Natural killer cell treated with Interleukin-12 subunit alpha and Interleukin-12 subunit beta and Interleukin-15 and Interleukin-18, amount 100 ng/mL, for 72 hours (primary cell): ENCODE data around the gene SLC30A9. TPM values are rescaled to one million over a fixed set of nuclear protein-coding genes. Genes with fewer than 3 reads are reported as not detected.

Source experiments
- ATAC-seq, 2 donors: fragments of 150-1000 bp; cut with Tn5 transposase in 1 of 2; sonication (Bioruptor Pico), chemical (Tn5 transposase) in 1 of 2; 2 replicates each; pipeline ENCODE4 v1.10.0; 2021
- DNase-seq: peaks from one replicate; pipeline ENCODE4 v3.0.0; 2022; ENCODE audit warnings: low spot score
- H3K27ac Mint-ChIP-seq, 2 donors: 1 replicate in 1 of 2; 2 replicates in 1 of 2; pipeline ENCODE4 v1.8.0; 2022; ENCODE audit warnings: mixed read lengths in 2 of 2, mild to moderate bottlenecking in 1 of 2, moderate library complexity in 1 of 2
- H3K27me3 Mint-ChIP-seq, 2 donors: 1 replicate in 1 of 2; 2 replicates in 1 of 2; pipeline ENCODE4 v1.8.0; 2022; ENCODE audit warnings: mixed read lengths in 2 of 2
- H3K36me3 Mint-ChIP-seq: one replicate; pipeline ENCODE4 v1.8.0; 2022; ENCODE audit warnings: mixed read lengths
- H3K4me1 Mint-ChIP-seq, 2 donors: 1 replicate in 1 of 2; 2 replicates in 1 of 2; pipeline ENCODE4 v1.8.0; 2022; ENCODE audit warnings: low read depth in 2 of 2, mixed read lengths in 2 of 2, mild to moderate bottlenecking in 1 of 2
- H3K4me3 Mint-ChIP-seq: one replicate; pipeline ENCODE4 v1.8.0; 2022; ENCODE audit warnings: mixed read lengths
- H3K9me3 Mint-ChIP-seq: 2 replicates; pipeline ENCODE4 v1.8.0; 2022; ENCODE audit warnings: mixed read lengths
- total RNA-seq, 2 donors: library from RNA; stranded (reverse); gene quantifications; one replicate each; pipeline ENCODE4 v1.2.3, GENCODE V29; 2022

SLC30A9 gene
- total RNA-seq, 2 donors from 2014 or later = 38.8 to 41.0 TPM

DNA sequence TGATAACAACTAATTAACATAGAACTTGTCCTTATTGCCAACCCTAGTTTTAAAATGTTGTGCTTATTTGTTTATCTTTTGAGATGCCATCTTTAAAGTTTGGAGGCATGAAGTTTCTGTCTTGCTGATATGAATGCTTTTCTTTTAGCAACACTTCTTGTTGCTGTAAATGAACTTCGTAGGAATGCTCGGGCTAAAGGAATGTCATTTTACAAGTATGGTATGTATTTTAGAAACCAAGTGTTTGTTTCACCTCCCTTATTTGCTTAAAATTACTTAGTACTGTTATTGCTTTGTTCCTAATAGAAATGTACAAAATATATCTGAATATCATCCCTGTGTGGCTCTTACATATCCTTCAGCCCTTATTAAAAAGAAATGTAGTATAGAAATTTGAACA, 76.1 kb downstream of the SLC30A9 start:
- DNase-seq = no peak
- Mint-ChIP-seq H3K9me3 (no peaks in the 10 kb centered on the region), H3K4me1 (no peaks in the 10 kb centered on the region)

DNA sequence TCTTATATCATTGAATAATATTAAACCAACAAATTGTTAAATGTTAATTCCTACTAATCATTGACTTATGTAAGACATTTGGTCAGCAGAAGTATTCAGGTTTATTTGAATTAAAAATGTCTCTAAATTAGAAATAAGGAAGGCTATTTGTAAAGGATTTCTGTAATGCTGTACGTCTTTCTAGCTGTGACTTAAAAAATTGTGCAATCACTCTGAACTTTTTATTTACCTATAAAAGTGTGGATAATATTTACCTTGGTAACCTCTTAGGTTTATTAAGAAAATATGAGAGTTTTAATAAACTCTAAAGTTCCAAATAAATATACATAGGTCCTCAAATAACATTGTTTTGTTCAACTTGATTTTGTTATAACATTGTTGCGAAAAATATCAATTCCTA, 76.9 kb downstream of the SLC30A9 start:
- Mint-ChIP-seq H3K9me3 (no peaks in the 10 kb centered on the region), H3K36me3 (no peaks in the 10 kb centered on the region)
- DNase-seq = no peak

More for the DNA sequence above, 76.1 kb downstream of the SLC30A9 start:
- H3K27ac Mint-ChIP-seq = no peak overlapping the region
- no peaks in the 10 kb centered on the region for H3K27me3 Mint-ChIP-seq
- ATAC-seq = no peak
- no peak overlapping the region for H3K4me3 Mint-ChIP-seq
- H3K36me3 Mint-ChIP-seq = no peaks in the 10 kb centered on the region

DNA sequence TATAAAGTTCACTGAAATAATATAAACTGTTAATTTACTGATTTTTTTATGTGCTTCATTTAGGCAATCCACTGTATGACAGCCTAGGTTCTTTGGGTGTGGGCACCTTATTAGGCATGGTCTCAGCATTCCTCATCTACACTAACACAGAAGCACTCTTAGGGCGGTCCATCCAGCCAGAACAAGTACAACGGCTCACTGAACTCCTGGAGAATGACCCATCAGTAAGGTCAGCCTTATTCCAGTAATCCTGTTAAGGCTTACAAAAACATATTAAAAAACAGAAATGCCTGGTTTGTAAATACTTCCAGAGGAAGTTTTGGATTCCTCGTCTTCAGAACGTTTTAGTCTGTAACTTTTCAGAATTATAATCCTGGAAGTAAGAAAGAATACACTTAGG, 80.1 kb downstream of the SLC30A9 start:
- Mint-ChIP-seq H3K27me3 (no peaks in the 10 kb centered on the region), H3K36me3 (peaks cover 4% of the 10 kb centered on the region), H3K9me3 (no peaks in the 10 kb centered on the region), H3K27ac (no peak overlapping the region), H3K4me3 (no peak overlapping the region), H3K4me1 (no peaks in the 10 kb centered on the region)
- no peak for ATAC-seq
- no peak for DNase-seq

More for the DNA sequence above, 76.9 kb downstream of the SLC30A9 start:
- no peak overlapping the region for H3K27ac Mint-ChIP-seq
- no peaks in the 10 kb centered on the region for H3K27me3 Mint-ChIP-seq
- no peak overlapping the region for H3K4me3 Mint-ChIP-seq
- no peaks in the 10 kb centered on the region for H3K4me1 Mint-ChIP-seq
- no peak for ATAC-seq

DNA sequence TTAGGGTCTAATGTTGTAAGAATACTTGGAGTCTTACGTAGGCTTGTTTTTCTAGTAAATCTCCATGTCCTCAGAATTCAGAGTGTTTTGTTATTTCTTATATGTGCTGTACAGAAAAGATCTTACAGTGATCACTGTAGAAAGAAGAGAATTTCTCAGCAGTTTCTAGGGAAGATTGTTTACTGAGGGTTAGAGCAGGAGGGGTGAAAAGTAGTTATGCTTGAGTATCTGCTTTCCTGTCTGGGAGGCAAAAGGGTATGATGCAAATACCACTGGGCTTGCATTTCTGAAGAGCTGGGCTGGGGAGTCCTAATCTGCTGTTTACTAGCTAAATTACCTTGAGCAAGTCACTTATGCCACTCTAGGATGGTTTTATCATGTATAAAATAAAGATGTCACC, 84.0 kb downstream of the SLC30A9 start:
- Mint-ChIP-seq H3K27me3 (no peaks in the 10 kb centered on the region), H3K27ac (no peak overlapping the region), H3K4me1 (no peaks in the 10 kb centered on the region), H3K4me3 (no peak overlapping the region), H3K9me3 (no peaks in the 10 kb centered on the region), H3K36me3 (peaks cover 8% of the 10 kb centered on the region)
- ATAC-seq (no peak), DNase-seq (no peak)

DNA sequence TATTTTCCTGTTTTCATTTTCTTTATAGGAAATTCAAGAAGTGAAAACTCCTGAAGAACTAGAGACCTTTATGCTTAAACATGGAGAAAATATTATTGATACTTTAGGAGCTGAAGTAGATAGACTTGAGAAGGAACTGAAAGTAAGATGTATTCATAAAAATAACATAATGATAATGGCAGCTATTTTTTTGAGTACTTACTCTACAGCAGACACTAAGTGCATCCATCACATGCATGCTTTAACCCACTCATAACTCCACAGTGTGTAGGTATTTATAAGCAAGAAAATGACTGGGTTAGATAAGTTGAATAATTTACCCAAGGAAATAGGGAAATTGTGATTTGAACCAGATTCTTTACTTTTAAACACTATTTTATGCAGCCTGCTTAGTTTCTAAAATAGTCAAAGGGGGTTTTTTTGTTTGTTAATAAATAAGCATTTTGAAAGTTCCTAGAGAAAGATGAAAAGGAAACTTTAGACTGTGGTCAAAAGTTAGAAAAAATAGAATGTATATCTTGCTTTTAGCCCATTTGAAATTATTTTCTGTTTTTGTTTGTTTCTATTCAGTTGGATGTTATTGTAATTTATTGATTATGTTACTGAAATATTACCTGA, 88.0 kb downstream of the SLC30A9 start:
- Mint-ChIP-seq H3K4me1 (no peaks in the 10 kb centered on the region), H3K4me3 (no peak overlapping the region), H3K36me3 (peaks cover 8% of the 10 kb centered on the region), H3K27me3 (no peaks in the 10 kb centered on the region), H3K9me3 (no peaks in the 10 kb centered on the region), H3K27ac (no peak overlapping the region)
- DNase-seq = no peak
- ATAC-seq = no peak

DNA sequence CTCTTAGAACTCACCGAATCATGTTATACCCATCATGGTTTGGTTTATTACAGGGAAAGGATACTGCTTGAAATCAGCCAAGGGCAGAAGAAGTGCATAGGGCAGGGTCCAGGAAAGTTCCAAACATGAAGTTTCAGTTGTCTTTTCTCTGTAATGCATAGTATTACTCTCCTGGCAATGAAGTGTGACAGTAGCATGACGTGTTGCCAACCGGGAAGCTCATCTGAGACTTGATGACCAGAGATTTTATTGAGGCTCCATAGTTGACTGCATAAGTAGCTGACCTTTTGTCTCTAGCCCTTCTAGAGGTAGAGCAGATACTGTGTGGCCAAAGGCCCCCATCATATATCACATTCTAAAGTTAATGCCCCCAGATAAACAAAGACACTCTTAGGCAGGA, 90.0 kb downstream of the SLC30A9 start:
- no peaks in the 10 kb centered on the region for H3K27me3 Mint-ChIP-seq
- H3K4me1 Mint-ChIP-seq = no peaks in the 10 kb centered on the region
- DNase-seq = no peak
- ATAC-seq = no peak
- H3K9me3 Mint-ChIP-seq = no peaks in the 10 kb centered on the region
- no peak overlapping the region for H3K27ac Mint-ChIP-seq
- H3K36me3 Mint-ChIP-seq = peaks cover 4% of the 10 kb centered on the region
- H3K4me3 Mint-ChIP-seq = no peak overlapping the region

DNA sequence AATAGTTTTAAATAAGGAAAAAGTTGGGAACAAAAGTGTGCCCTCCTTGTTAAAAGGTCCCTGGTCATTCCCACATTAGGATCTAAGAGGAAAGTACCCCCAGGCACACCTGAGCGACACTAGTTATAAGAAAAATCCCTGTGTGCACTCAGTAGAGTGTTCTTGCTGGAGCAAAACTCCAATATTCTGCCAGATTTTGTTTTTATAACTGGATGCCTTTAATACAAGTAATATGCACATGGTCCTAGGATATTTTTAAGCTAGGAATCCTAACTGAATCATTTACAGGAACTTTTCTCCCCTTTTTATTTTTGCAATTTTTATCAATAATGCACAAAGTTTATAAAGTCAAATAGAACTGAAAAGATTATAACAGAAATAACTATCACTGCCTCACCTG, 93.5 kb downstream of the SLC30A9 start:
- DNase-seq (no peak), ATAC-seq (no peak)
- H3K36me3 Mint-ChIP-seq = no peaks in the 10 kb centered on the region
- H3K27ac Mint-ChIP-seq = no peak overlapping the region
- no peak overlapping the region for H3K4me3 Mint-ChIP-seq
- H3K4me1 Mint-ChIP-seq = no peaks in the 10 kb centered on the region
- H3K27me3 Mint-ChIP-seq = no peaks in the 10 kb centered on the region
- H3K9me3 Mint-ChIP-seq = no peaks in the 10 kb centered on the region

DNA sequence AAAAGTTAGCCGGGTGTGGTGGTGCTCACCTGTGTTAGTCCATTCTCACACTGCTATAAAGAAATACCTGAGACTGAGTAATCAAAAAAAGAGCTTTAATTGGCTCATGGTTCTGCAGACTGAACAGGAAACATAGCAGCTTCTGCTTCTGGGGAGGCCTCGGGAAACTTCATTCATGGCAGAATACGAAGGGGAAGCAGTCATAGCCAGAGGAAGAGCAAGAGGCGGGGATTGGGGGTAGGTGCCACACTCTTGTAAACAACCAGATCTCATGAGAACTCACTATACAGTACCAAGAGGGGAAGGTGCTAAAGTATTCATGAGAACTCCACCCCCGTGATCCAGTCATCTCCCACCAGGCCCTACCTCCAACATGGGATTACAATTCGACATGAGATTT, 98.1 kb downstream of the SLC30A9 start:
- Mint-ChIP-seq H3K27ac (no peak overlapping the region), H3K36me3 (no peaks in the 10 kb centered on the region), H3K27me3 (no peaks in the 10 kb centered on the region), H3K4me1 (no peaks in the 10 kb centered on the region), H3K4me3 (no peak overlapping the region), H3K9me3 (no peaks in the 10 kb centered on the region)
- DNase-seq (no peak), ATAC-seq (no peak)

DNA sequence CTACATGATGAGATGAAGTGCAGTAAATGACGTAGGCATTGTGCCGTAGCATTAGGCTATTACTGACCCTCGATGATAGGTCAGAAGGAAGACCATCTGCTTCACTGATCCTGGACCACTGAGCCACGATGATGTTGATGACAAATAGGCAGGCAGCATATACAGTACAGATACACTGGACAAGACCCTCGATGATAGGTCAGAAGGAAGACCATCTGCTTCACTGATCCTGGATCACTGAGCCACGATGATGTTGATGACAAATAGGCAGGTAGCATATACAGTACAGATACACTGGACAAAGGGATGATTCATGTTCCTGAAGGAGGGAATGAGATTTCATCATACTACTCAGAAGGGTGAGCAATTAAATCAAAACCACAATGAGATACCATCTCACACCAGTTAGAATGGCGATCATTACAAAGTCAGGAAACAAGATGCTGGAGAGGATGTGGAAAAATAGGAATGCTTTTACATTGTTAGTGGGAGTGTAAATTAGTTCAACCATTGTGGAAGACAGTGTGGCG, 111.2 kb downstream of the SLC30A9 start:
- no peak for DNase-seq
- Mint-ChIP-seq H3K4me1 (no peaks in the 10 kb centered on the region), H3K27ac (no peak overlapping the region), H3K27me3 (peaks cover 0 to 4% of the 10 kb centered on the region in 2 donors), H3K36me3 (no peaks in the 10 kb centered on the region), H3K4me3 (no peak overlapping the region), H3K9me3 (peaks cover 5% of the 10 kb centered on the region)
- ATAC-seq = no peak

DNA sequence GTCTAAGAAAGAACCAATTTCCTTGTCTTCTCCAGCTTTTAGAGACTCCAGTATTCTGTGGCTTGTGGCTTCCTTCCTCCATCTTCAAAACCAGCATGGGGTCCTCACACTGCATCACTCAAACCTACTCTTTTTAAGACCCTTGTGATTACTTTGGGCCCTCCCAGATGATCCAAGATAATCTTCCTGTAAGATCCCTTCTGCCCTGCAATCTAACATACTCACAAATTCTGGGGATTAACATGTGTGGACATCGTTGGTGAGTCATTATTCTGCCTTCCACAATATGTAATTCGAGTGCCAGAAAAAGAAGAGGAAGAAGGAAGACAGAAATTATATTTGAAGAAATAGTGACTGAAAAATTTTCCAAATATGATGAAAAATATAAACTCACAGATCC, 114.2 kb downstream of the SLC30A9 start:
- peaks cover 4% of the 10 kb centered on the region for H3K36me3 Mint-ChIP-seq
- ATAC-seq = no peak
- H3K9me3 Mint-ChIP-seq = peaks cover 9% of the 10 kb centered on the region
- no peak overlapping the region for H3K4me3 Mint-ChIP-seq
- no peak for DNase-seq
- H3K4me1 Mint-ChIP-seq = no peaks in the 10 kb centered on the region
- H3K27me3 Mint-ChIP-seq = peaks cover 4 to 8% of the 10 kb centered on the region in 2 donors
- no peak overlapping the region for H3K27ac Mint-ChIP-seq

DNA sequence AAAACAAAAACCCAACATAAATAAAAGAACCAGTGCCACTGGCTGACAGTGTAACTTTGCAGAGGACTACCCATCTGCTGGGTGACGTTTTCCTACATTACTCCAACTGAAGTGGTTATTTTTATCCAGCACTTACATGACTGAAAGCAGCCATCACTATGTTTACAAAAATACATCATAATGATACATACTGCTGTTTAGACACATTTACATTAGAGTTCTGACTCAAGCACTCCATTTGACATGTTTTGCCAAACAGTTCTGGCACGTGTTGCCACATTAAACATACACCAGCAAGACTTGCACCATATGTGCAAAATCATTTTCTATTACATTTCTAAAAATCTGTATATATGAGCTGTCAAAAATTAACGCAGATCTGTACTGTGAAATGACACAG, 122.5 kb downstream of the SLC30A9 start:
- ATAC-seq = no peak
- Mint-ChIP-seq H3K4me3 (no peak overlapping the region), H3K4me1 (no peaks in the 10 kb centered on the region), H3K27me3 (peaks cover 2 to 22% of the 10 kb centered on the region in 2 donors), H3K36me3 (peaks cover 4% of the 10 kb centered on the region), H3K9me3 (peaks cover 5% of the 10 kb centered on the region), H3K27ac (no peak overlapping the region)
- DNase-seq = no peak

DNA sequence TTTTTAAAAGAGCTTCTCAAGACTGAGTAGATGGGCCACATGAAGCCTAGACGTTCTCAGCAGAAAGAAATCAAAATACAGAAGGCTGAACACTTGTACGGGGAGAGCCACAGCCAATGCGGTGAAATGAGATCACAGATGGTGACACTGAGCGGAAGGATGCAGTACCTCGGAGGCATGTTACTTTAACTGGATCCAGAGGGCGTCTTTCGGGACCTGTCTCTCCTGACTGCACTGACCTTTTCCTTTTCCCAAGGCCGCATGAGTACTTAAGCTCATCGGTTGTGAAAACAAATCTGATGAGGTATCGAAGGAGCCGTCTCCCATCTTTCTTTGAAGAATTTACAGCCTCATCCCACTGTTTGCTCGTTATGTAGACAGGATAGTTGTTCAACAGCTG, 129.6 kb downstream of the SLC30A9 start:
- Mint-ChIP-seq H3K27me3 (peaks cover 2 to 22% of the 10 kb centered on the region in 2 donors), H3K36me3 (no peaks in the 10 kb centered on the region)

DNA sequence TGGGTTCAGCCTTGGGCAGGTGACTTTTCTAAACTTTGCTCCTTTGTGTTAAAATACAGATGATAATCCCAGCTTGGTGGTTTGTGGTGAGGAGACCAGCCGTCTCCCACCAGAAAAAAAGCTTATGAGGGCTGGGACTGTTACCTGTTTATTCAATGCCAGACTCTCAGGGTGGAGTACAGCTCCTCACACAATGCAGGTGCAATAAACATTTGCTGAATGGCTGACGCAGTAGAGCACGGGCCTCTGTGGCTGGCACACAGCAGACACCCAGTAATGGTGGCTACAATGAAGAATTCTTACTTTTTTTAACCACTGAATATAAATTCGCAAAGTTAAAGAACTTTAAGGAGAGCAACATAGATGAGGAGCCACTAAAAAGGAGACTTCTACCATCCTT, 131.9 kb downstream of the SLC30A9 start:
- no peak overlapping the region for H3K27ac Mint-ChIP-seq
- no peak overlapping the region for H3K4me3 Mint-ChIP-seq
- no peak for ATAC-seq
- peaks cover 2 to 22% of the 10 kb centered on the region in 2 donors for H3K27me3 Mint-ChIP-seq
- no peak for DNase-seq
- H3K4me1 Mint-ChIP-seq = no peaks in the 10 kb centered on the region
- H3K36me3 Mint-ChIP-seq = no peaks in the 10 kb centered on the region
- H3K9me3 Mint-ChIP-seq = no peaks in the 10 kb centered on the region

More for the DNA sequence above, 129.6 kb downstream of the SLC30A9 start:
- no peak overlapping the region for H3K27ac Mint-ChIP-seq
- no peaks in the 10 kb centered on the region for H3K9me3 Mint-ChIP-seq
- DNase-seq (no peak), ATAC-seq (no peak)
- no peaks in the 10 kb centered on the region for H3K4me1 Mint-ChIP-seq
- no peak overlapping the region for H3K4me3 Mint-ChIP-seq

DNA sequence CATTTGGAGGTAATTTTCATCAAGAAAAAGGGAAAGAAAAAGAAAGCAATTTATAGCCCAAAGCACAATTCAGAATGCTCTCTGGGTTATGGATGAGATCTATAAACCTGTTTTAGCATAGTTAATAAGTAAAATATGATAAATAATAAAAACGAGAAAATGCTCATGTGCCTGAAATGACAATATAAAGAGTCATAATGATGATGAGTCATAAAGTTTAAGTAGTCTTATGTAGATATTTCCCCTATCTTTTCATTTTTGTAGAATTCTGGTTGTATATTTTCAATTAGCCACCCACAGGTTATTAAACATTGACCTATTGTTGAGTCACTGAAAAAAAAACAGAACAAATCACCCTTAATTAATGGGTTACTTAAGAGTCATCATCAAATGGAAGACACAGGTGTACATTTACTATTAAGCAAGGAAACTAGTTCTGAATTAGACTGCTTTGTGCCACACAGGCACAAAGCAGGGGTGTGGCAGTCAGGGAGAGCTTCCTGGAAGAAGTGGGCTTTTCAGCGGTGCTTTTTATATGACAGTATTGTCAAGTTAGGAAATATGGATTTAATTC, 132.8 kb downstream of the SLC30A9 start:
- DNase-seq (no peak), ATAC-seq (no peak)
- Mint-ChIP-seq H3K4me3 (no peak overlapping the region), H3K27ac (no peak overlapping the region), H3K36me3 (no peaks in the 10 kb centered on the region), H3K9me3 (no peaks in the 10 kb centered on the region), H3K4me1 (no peaks in the 10 kb centered on the region), H3K27me3 (peaks cover 2 to 15% of the 10 kb centered on the region in 2 donors)
